Keratinocyte (primary cell): ENCODE measurements around the gene PRKAR1B. TPM values are rescaled to one million over a fixed set of nuclear protein-coding genes. Genes with fewer than 3 reads are reported as not detected.

Source experiments
- DNase-seq: peaks from one replicate; pipeline ENCODE4 v3.0.0-alpha.2; 2011; ENCODE audit warnings: low read depth, missing footprints, low spot score
- FAIRE-seq: peaks from 2 replicates; lab custom pipeline; 2011; peaks lifted over from hg19 to GRCh38; lab: Jason Lieb, UNC
- H2AFZ ChIP-seq: 2 replicates; pipeline ENCODE4 v1.6.0; 2012; ENCODE audit warnings: low read length, control low read depth, inconsistent platforms; ENCODE audit not compliant: control insufficient read depth
- H3K27ac ChIP-seq: 2 replicates; pipeline ENCODE4 v1.5.1; 2011; ENCODE audit warnings: low read length; ENCODE audit not compliant: control insufficient read depth, insufficient read depth
- H3K27me3 ChIP-seq: 3 replicates; pipeline ENCODE4 v1.6.0; 2011; ENCODE audit warnings: low read length; ENCODE audit not compliant: control insufficient read depth, insufficient read depth; ENCODE audit errors: extremely low read depth
- H3K36me3 ChIP-seq, 2 experiments: 2 replicates in 1 of 2; 3 replicates in 1 of 2; pipeline ENCODE4 v1.5.1; 2011; ENCODE audit warnings: low read length in 2 of 2, mild to moderate bottlenecking in 1 of 2; ENCODE audit not compliant: control insufficient read depth in 2 of 2, insufficient read depth in 2 of 2; ENCODE audit errors: extremely low read depth in 1 of 2
- H3K4me1 ChIP-seq: 3 replicates; pipeline ENCODE4 v1.5.1; 2011; ENCODE audit warnings: low read length; ENCODE audit not compliant: control insufficient read depth, insufficient read depth; ENCODE audit errors: extremely low read depth
- H3K4me2 ChIP-seq: 3 replicates; pipeline ENCODE4 v1.6.0; 2011; ENCODE audit warnings: low read depth, low read length; ENCODE audit not compliant: control insufficient read depth, insufficient read depth; ENCODE audit errors: extremely low read depth
- H3K4me3 ChIP-seq, 3 experiments: fragments of 200-600 bp in 1 of 3; sonication (generic) in 1 of 3; 2 replicates in 2 of 3; 3 replicates in 1 of 3; pipeline ENCODE4 v1.5.1; 2011 to 2016; ENCODE audit warnings: low read length in 3 of 3, mild to moderate bottlenecking in 3 of 3, control low read depth in 2 of 3, inconsistent platforms in 1 of 3, low read depth in 1 of 3, mixed read lengths in 1 of 3, mixed run types in 1 of 3, moderate library complexity in 1 of 3; ENCODE audit not compliant: control insufficient read depth in 2 of 3, insufficient read depth in 2 of 3; ENCODE audit errors: extremely low read depth in 1 of 3
- H3K79me2 ChIP-seq: 2 replicates; pipeline ENCODE4 v1.6.0; 2012; ENCODE audit warnings: low read length; ENCODE audit not compliant: control insufficient read depth, insufficient read depth
- H3K9ac ChIP-seq: 3 replicates; pipeline ENCODE4 v1.6.0; 2011; ENCODE audit warnings: low read length; ENCODE audit not compliant: control insufficient read depth, insufficient read depth; ENCODE audit errors: extremely low read depth
- H3K9me1 ChIP-seq: 3 replicates; pipeline ENCODE4 v1.6.0; 2011; ENCODE audit warnings: low read length; ENCODE audit not compliant: control insufficient read depth, insufficient read depth; ENCODE audit errors: extremely low read depth
- H3K9me3 ChIP-seq: 2 replicates; pipeline ENCODE4 v1.5.1; 2012; ENCODE audit warnings: low read depth, low read length; ENCODE audit not compliant: control insufficient read depth
- H4K20me1 ChIP-seq: 3 replicates; pipeline ENCODE4 v1.6.0; 2011; ENCODE audit warnings: low read length; ENCODE audit not compliant: control insufficient read depth, insufficient read depth; ENCODE audit errors: extremely low read depth
- EZH2 ChIP-seq: IDR thresholded peaks from one replicate; pipeline ENCODE4 v1.6.1; 2012; ENCODE audit warnings: inconsistent platforms, mild to moderate bottlenecking, low read length, moderate library complexity
- dilution Hi-C: fragments of 300-500 bp; cut with MboI; formaldehyde crosslinking; loops from one replicate; pipeline ENCODE4 v1.7.0; 2020; ENCODE audit warnings: low sequenced_read_pairs; ENCODE audit not compliant: extremely low pct_ligation_motif_present
- polyA plus RNA-seq, 5 experiments: library from polyadenylated mRNA; depleted of rRNA in 3 of 5; stranded (reverse) in 3 of 5; stranded (forward) in 1 of 5; unstranded in 1 of 5; fragments of >200 nt; gene quantifications; 1 replicate in 1 of 5; 2 replicates in 3 of 5; 3 replicates in 1 of 5; pipeline versions ENCODE4 v1.2.1 to v1.2.3, GENCODE V29; 2011 to 2012; ENCODE audit warnings: missing spikeins in 2 of 5, low read depth in 1 of 5, low replicate concordance in 1 of 5
- TF ChIP-seq, protein P1 (sequence below), 3 experiments: IDR thresholded peaks in 1 of 3; conservative IDR thresholded peaks in 1 of 3; optimal IDR thresholded peaks in 1 of 3; 2 replicates in 2 of 3; 3 replicates in 1 of 3; pipeline versions ENCODE3 to v1.5.1; 2011; ENCODE audit warnings: low read length in 3 of 3, mild to moderate bottlenecking in 3 of 3, moderate library complexity in 2 of 3, control low read depth in 1 of 3, inconsistent platforms in 1 of 3; ENCODE audit not compliant: insufficient read depth in 2 of 3; ENCODE audit errors: extremely low read depth in 1 of 3

The PRKAR1B gene
- polyA plus RNA-seq, 1 donor (not counting 4 experiments of a cell fraction or from before 2014, with no cell fraction given): 10.8 TPM

GRCh38 chr7:576524-577277 is 150.4 kb downstream of the PRKAR1B start:
- dilution Hi-C loops: no loop called here
- TF ChIP-seq, protein P1, sequence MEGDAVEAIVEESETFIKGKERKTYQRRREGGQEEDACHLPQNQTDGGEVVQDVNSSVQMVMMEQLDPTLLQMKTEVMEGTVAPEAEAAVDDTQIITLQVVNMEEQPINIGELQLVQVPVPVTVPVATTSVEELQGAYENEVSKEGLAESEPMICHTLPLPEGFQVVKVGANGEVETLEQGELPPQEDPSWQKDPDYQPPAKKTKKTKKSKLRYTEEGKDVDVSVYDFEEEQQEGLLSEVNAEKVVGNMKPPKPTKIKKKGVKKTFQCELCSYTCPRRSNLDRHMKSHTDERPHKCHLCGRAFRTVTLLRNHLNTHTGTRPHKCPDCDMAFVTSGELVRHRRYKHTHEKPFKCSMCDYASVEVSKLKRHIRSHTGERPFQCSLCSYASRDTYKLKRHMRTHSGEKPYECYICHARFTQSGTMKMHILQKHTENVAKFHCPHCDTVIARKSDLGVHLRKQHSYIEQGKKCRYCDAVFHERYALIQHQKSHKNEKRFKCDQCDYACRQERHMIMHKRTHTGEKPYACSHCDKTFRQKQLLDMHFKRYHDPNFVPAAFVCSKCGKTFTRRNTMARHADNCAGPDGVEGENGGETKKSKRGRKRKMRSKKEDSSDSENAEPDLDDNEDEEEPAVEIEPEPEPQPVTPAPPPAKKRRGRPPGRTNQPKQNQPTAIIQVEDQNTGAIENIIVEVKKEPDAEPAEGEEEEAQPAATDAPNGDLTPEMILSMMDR (optimal IDR thresholded peaks at IDR 0.05 in 1 of 3, IDR thresholded peaks at IDR 0.05 in 1 of 3, conservative IDR thresholded peaks at IDR 0.05 in 1 of 3; ENCODE audit: extremely low read depth in 1 of 3, insufficient read depth in 2 of 3, low read length in 3 of 3): no peak
- TF ChIP-seq EZH2: no peak

GRCh38 chr7:575425-576366 is 151.4 kb downstream of the PRKAR1B start:
- Histone ChIP-seq H3K9me3 (no peaks in the 10 kb centered on the region), H3K4me3 (no peak overlapping the region), H4K20me1 (no peaks in the 10 kb centered on the region), H3K9ac (no peak overlapping the region), H3K27ac (no peak overlapping the region), H3K79me2 (no peaks in the 10 kb centered on the region), H3K36me3 (no peaks in the 10 kb centered on the region), H3K9me1 (no peaks in the 10 kb centered on the region), H3K4me1 (no peaks in the 10 kb centered on the region), H3K4me2 (no peak overlapping the region), H3K27me3 (no peaks in the 10 kb centered on the region), H2AFZ (no peak overlapping the region)
- FAIRE-seq (no peak), DNase-seq (no peak)
- TF ChIP-seq EZH2: no peak
- TF ChIP-seq, protein P1 (optimal IDR thresholded peaks at IDR 0.05 in 1 of 3, IDR thresholded peaks at IDR 0.05 in 1 of 3, conservative IDR thresholded peaks at IDR 0.05 in 1 of 3; ENCODE audit: extremely low read depth in 1 of 3, insufficient read depth in 2 of 3, low read length in 3 of 3): no peak
- dilution Hi-C loops: no loop called here

More at GRCh38 chr7:576524-577277, 150.4 kb downstream of the PRKAR1B start:
- Histone ChIP-seq H3K4me2 (no peak overlapping the region), H4K20me1 (no peaks in the 10 kb centered on the region), H3K9me3 (no peaks in the 10 kb centered on the region), H2AFZ (no peak overlapping the region), H3K27me3 (no peaks in the 10 kb centered on the region), H3K4me1 (no peaks in the 10 kb centered on the region), H3K27ac (no peak overlapping the region), H3K9ac (no peak overlapping the region), H3K36me3 (no peaks in the 10 kb centered on the region), H3K4me3 (no peak overlapping the region), H3K79me2 (no peaks in the 10 kb centered on the region), H3K9me1 (no peaks in the 10 kb centered on the region)
- FAIRE-seq (no peak), DNase-seq (no peak)
